GM19238 (cell line): ENCODE data around the gene ATG3.
A peak's percentile ranks its signal among the peaks of the same experiment; 100 is the strongest.
"Not testable (repeated sequence)": the region's sequence is repeated elsewhere in the genome, so short reads cannot be mapped to it uniquely, and the experiment has no call there.

Experiments used
- DNase-seq: peaks from one replicate; pipeline ENCODE4 v3.0.0; 2011; ENCODE audit warnings: low spot score; ENCODE audit not compliant: insufficient read length

Gene ATG3

GRCh38 chr3:112561484-112561733 is 353 bp downstream of the ATG3 start:
- DNase-seq: peak; percentile 39

- peak; percentile 28 for DNase-seq
These were observed 860 bp downstream of the ATG3 start for GRCh38 chr3:112560721-112561483.

- DNase-seq: no peak
These were observed 1.5 kb downstream of the ATG3 start for GRCh38 chr3:112560307-112560706.

DNA sequence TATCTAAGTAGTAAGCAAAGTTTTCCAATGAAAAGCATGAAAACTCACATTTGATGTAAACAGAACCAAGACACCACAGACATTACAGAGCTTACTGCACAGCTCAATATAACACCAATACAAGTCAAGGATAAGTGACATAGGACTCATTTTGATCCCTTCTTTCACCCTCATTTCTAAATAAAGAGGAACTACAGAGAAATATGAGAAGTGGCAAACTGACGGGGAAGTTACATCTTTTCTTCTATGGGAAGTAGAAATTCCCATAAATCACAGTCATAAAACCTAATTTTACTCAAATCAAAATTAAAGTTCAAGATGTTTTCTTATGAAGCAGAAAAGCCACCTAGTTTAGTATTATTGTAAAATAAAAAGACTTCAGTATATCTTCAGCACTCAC is 3.8 kb downstream of the ATG3 start:
- DNase-seq: no peak

DNA sequence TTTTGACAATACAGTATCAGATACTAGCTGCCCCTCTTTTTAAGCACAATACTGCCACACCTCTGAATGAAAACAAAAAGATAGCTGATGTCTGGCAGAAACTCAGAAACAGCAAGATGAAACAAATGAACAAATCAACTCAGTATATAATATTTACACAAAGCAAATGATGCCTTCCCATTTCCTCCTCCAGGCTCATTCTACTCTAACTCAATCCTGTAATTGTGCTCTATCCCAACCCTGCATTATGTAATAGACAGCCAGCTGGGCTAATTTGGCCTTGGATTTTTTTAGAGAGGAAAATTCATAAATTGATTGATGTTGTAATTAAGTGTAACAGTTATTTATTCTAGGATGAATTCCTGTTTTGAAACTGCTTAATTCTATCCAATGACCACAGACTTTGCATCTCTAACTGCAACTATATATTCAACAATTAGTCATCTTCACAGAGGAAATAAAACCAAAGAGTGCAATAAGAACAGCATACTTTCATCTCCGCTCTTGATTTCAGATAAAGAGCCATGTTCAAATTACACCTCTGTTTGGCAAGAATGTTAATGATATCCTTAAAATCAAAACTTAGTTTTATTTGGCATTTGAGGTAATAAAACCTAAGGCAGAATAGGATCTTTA is 6.1 kb downstream of the ATG3 start:
- DNase-seq: no peak

GRCh38 chr3:112550859-112551258 is 10.9 kb downstream of the ATG3 start:
- DNase-seq: no peak

GRCh38 chr3:112546216-112546759 is 15.5 kb downstream of the ATG3 start:
- DNase-seq: no peak

DNA sequence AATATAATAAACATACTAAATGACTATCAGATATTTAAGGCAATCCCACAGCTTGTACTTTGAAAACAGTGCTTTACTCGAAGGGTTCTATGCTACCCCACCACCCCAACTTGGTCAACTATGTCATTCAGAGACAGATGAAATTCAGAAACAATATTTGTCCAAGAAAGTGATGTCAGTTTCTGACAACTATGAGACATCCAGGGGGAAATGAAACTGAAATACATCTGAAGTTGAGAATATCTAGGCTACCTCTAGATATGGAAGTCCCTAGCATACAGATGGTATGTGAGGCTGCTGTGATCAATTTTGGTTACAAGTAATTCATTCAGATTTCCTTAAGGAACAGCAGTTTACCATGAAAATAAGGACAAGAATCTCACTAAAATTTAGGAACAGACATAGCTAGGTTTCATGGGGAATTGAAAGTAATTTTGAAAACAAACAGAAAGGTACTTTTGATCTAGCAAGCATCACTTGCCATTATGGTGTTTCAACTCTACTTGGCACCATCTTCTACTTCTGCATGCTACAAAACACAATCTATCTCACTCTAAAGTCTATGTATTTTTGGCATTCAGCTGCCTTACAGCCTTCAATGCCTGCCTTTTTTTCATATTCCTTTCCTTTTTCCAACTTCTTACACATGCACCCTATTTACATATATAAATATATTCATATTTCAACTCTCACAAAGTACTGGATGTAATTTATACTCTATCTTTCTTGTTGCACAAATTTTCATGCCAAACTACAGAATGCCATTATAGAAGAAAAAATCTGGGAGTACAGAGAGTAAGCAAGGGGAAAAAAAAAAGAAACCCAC is 21.7 kb downstream of the ATG3 start:
- peak; percentile 31 for DNase-seq

DNA sequence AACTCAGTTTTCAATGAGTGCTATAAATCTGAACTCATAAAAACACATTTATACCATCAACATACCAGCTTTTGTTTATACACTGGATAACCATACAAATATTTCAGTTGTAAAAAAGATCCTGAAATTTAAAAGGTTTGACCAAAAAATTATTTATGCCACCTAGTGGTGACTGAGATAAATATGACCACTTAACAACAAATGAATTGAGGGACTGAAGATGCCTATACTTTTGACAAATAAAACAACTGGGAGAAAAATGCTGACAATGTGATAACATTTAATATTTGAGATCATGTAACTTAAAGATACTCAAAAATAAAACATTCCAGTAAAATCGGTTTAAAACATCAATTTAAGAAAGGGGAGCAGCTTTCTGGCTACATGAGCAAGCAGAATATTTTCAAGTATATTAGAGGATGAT is 30.4 kb downstream of the ATG3 start:
- DNase-seq: no peak

- no peak for DNase-seq
These were observed 31.2 kb downstream of the ATG3 start for GRCh38 chr3:112530573-112530972.

DNA sequence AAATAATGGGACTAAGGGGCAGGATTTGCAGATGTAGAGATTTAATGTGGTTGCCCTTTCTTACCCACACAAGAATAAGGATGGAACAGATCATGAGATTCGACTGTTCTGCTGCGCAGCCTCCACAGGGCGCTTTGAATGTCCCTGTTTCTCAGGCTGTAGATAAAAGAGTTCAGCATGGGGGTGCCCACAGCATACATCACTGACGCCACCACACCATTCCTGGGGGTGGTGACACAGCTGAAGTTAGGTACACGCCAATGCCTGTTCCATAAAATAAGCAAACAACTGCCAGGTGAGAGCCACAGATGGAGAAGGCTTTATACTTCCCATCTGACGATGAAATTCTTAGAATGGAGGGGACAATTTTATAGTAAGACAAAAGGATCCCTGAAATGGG is 37.6 kb downstream of the ATG3 start:
- DNase-seq: not testable (repeated sequence)

DNA sequence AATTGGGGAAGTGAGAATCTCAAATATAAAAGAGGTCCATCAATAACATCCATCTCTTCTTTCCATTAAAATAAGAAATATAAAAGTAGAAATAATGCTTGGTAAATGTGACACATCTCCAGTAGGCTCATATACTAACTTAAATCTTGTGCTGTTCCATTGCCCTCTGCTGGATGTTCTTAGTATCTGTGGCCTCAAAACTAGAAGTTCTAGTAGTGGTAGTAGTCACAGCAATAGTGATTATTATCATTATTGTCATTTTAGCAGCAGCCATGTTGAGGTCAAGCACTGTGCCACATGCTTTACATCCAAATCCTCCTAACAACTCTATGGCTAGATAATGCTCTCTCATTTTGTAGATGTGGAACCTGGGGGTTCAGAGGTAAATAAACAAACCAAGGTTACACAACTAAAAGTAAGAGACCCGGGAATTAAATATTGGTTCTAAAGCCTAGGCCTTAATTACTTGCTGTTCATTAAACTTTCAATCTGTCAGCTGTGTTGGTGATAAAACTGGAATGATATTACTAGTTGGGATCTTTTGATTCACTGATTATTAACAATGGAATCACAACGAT is 42.2 kb downstream of the ATG3 start:
- DNase-seq: no peak

- DNase-seq: not testable (repeated sequence)
These were observed 42.8 kb downstream of the ATG3 start for GRCh38 chr3:112518970-112519369.

DNA sequence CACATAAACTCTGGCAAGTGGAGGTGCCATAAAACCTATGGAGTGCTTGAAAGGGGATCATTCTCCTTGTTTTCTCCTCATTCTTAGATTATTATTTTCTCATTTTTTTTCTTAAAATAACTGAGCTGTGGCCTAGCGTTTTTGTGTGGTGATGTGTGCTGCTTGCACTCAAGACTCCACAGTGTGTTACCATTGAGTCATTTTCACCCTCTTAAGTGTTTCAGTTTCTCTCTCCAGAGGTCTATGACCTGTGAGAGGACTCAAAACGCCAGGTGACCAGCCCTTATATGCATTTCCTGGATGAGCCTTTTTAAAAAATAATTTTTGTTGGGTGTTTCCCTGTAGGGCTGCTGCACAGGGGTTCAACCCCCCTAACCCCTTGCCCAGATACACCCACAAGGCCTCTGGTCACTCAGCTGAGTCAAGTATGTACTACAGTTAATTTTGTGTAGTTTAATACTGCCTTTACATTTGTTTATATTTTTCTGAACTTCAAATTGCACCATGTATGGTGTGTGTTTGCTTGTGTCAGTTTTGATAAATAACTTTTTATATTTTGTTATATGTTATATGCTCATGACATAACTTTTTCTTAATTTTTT is 47.1 kb downstream of the ATG3 start:
- no peak for DNase-seq

DNA sequence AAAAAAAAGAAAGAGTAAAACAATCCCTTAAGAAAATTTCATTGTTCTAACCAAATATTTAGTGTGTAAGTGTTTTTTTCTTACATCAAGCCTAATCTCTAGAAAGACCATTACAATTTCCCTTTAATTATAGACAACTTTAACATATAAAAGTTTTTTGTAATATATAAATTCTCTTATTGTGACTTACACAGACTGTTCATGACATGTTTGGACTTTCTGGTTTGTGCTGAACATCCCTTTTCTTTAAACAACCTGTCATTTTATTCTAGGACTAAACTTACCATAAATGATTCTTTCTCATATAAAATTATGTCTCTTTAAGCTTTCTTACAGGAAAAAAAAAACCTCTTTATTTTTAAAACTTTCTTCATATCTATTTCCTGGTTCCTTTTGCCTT is 49.4 kb downstream of the ATG3 start:
- no peak for DNase-seq

DNA sequence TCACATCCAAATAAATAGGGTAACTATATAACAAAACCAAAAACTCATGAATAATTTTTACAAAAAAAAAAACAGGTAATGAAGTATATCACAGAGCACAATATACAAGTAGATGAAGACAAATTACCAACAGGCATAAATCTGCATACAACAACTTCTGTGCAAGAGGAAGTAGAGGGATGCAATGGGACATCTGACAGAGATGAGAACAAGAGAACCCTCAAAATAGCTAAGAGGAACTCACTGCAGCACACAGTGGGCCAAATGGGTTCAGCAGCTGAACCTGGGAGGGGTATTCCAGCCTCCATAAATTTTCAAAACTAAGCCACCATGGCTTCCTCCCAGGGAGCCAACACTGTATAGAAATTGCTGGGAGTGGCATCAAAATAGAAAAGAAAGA is 52.9 kb downstream of the ATG3 start:
- no peak for DNase-seq

- no peak for DNase-seq
These were observed 53.5 kb downstream of the ATG3 start for GRCh38 chr3:112508261-112508660.

GRCh38 chr3:112505907-112506306 is 55.9 kb downstream of the ATG3 start:
- DNase-seq: no peak

DNA sequence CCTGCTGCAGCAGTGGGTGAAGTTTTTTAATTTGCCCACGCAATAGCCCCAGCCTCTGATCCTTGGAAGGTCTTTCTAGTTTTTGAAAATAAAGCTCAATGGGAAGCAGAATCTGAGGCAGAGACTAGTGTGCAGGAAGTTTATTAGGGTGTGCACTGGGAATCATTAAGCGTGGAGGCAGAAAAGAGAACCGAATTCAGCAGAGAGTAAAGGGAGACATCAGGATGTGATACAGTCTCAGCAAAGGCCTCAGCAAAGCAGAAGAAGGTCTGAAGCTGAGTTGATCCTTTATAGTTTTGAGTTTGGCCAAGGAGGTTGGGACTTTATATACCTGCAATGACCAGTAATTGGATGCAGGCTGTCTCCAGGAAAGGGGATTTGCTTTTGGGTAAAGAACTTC is 57.6 kb downstream of the ATG3 start:
- DNase-seq: no peak

DNA sequence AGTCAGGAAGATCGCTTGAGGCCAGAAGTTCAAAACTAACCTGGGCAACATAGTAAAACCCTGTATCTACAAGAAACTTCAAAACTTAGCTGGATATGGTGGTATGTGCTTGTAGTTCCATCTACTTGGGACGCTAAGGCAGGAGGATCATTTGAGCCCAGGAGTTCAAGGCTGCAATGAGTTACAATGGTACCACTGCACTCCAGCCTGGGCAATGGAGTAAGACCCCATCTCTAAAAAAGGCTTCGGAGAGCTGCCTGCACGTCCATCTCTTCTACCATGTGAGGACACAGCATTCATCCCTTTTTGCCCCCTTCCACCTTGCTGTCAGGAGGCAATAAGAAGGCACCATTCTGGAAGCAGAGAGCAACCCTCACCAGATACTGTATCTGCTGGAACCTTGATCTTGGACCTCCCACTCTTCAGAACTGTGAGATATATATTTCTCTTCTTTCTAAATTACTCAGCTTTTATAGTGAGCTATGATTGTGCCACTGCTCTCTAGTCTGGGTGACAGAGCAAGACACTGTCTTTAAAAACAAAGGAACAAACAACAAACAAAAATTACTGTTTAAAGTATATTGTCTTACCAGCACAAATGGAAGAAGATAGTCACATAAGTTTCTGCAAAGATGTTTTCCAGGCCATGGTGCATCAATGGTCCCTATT is 58.3 kb downstream of the ATG3 start:
- no peak for DNase-seq

DNA sequence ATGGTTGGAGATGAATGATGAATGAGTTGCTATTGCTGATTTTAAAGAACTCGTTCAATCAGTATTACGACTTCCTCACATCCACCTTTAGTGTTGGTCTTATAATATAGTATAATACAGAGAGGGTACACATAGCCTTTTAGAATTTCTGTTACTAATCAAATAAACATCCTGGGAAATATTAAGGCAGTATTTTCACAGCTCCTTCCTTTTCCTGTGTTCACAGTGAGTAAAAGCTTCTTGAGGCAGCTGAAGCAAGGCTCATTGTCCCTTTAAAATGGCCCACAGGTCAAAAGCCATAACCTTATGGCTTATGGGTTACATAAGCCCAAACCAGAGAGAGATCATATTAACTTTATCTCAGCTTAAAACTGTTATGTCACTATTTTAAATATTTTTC is 61.1 kb downstream of the ATG3 start:
- DNase-seq: no peak
